A549 treated with AZD9567 at 1 μM for 4 hours (cell line): ENCODE results near the gene STK11IP. TPM values are rescaled to one million over a fixed set of nuclear protein-coding genes. Genes with fewer than 3 reads are reported as not detected.

ENCODE experiments used
- total RNA-seq: library from RNA; stranded (reverse); fragments of 200-300 nt; extraction: Qiagen RNA extraction; gene quantifications from 5 replicates; pipeline ENCODE4 v1.2.3, GENCODE V29; 2022; ENCODE audit not compliant: insufficient read depth

Gene STK11IP, protein sequence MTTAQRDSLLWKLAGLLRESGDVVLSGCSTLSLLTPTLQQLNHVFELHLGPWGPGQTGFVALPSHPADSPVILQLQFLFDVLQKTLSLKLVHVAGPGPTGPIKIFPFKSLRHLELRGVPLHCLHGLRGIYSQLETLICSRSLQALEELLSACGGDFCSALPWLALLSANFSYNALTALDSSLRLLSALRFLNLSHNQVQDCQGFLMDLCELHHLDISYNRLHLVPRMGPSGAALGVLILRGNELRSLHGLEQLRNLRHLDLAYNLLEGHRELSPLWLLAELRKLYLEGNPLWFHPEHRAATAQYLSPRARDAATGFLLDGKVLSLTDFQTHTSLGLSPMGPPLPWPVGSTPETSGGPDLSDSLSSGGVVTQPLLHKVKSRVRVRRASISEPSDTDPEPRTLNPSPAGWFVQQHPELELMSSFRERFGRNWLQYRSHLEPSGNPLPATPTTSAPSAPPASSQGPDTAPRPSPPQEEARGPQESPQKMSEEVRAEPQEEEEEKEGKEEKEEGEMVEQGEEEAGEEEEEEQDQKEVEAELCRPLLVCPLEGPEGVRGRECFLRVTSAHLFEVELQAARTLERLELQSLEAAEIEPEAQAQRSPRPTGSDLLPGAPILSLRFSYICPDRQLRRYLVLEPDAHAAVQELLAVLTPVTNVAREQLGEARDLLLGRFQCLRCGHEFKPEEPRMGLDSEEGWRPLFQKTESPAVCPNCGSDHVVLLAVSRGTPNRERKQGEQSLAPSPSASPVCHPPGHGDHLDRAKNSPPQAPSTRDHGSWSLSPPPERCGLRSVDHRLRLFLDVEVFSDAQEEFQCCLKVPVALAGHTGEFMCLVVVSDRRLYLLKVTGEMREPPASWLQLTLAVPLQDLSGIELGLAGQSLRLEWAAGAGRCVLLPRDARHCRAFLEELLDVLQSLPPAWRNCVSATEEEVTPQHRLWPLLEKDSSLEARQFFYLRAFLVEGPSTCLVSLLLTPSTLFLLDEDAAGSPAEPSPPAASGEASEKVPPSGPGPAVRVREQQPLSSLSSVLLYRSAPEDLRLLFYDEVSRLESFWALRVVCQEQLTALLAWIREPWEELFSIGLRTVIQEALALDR
- total RNA-seq, result 14.7 to 18.3 TPM (median 16.9 TPM) in 5 replicates

DNA sequence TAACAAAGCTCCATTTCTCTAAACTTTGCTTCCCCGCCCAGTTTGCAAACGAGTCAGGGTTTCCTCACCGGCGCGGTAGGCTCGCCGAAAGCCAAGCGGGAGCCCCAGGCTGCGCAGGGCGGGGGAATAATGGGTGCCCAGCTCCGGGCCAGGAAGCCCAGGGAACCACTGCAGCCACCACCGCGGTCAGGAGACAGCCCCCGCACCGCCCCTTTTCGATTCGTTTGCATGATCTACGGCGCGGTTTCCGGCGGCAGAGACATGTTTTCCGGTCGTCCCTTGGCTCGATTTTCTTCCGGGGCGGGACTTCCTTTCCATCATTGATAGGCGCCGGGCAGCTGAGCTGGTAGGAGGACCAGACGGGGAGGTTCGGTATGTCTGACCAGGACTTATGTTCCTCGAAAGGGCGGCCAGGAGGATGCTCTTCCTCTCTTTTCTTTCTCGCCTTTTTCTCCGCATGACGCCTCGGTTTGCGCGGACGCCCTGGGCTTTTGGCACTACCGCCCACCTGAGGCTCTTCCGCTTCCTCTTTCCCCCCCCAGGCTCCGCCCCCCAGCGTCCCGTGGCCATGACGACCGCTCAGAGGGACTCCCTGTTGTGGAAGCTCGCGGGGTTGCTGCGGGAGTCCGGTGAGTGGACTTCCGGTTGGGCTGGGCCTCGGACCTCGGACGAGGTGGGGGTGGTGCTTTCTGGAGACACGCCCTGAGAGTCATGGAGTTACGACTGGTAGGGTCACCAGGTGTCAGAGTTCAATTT, at the start of gene STK11IP:
TSS of gene STK11IP (plus strand) at position 306 of the 756 bp plus-strand sequence. CDS start at position 569, 263 bp downstream.

DNA sequence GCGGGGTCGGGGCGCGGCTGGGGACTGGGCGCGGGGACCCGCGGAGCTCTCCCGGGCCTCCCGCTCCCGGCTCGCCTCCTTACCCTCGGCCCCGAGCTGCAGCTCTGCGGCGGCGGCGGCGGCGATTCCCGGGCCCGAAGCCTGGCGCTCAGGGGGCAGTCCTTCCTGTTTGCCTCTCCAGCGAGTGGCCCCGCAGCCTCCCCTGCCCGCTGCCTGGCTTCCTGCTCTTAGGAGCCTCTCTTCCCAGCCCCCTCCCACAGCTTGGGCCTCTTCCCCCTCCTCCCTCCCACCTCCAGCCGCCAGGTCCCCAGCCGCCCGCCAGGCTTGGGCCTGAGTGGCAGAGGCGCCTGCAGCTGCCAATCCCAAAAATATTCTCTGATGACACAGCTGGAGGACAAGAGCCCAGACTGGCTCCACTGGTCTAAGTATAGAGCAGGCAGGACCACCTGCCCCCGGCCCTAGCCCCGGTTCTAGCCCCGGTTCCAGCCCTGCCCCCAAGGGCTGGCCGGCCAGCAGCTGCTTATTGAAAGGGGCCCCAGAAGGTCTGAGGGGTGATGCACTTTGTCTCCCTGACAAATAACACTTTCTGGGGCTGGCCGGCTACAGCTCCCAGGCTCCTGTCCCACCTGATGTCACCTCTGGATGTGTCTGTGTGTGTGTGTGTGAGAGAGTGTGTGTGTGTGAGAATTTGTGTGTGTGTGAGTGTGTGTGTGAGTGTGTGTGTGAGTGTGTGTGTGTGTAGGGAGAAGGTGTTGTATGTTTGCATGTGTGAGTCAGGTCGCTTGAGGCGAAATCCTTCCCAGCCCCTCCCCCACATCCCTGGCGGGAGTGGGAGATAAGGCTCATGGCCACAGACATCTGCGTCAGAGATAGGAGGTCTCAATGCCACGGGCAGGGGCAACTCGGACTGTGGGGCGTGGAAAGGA, 26.1 kb upstream of the STK11IP start, which contains the start of gene OBSL1:
TSS of gene OBSL1 (minus strand) at position 229 of the 926 bp plus-strand sequence. CDS start 307 bp downstream, outside the sequence.

DNA sequence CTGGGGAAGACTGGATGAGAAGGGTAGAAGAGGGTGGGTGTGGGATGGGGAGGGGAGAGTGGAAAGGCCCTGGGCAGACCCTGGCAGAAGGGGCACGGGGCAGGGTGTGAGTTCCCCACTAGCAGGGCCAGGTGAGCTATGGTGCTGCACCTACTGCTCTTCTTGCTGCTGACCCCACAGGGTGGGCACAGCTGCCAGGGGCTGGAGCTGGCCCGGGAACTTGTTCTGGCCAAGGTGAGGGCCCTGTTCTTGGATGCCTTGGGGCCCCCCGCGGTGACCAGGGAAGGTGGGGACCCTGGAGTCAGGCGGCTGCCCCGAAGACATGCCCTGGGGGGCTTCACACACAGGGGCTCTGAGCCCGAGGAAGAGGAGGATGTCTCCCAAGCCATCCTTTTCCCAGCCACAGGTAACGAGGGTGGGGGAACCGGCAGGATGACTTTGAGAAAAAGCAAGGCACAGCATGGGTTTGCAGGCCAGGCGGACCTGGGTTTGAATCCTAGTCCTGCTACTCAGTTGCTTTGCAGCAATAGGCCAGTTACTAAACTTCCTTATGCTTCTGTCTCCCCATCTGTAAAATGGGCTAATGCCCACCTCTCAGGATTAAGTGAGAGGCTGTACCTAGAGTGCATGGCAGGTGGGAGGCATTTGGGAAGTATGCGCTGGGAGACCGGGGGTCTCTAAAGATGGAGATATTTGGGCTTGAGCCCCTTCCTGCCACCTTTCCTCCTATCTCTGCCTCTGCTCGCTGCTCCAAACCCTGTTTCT, 25.2 kb upstream of the STK11IP start, which contains the start of gene INHA:
TSS of gene INHA (plus strand) at position 74 of the 765 bp plus-strand sequence. CDS start at position 139, 65 bp downstream.

DNA sequence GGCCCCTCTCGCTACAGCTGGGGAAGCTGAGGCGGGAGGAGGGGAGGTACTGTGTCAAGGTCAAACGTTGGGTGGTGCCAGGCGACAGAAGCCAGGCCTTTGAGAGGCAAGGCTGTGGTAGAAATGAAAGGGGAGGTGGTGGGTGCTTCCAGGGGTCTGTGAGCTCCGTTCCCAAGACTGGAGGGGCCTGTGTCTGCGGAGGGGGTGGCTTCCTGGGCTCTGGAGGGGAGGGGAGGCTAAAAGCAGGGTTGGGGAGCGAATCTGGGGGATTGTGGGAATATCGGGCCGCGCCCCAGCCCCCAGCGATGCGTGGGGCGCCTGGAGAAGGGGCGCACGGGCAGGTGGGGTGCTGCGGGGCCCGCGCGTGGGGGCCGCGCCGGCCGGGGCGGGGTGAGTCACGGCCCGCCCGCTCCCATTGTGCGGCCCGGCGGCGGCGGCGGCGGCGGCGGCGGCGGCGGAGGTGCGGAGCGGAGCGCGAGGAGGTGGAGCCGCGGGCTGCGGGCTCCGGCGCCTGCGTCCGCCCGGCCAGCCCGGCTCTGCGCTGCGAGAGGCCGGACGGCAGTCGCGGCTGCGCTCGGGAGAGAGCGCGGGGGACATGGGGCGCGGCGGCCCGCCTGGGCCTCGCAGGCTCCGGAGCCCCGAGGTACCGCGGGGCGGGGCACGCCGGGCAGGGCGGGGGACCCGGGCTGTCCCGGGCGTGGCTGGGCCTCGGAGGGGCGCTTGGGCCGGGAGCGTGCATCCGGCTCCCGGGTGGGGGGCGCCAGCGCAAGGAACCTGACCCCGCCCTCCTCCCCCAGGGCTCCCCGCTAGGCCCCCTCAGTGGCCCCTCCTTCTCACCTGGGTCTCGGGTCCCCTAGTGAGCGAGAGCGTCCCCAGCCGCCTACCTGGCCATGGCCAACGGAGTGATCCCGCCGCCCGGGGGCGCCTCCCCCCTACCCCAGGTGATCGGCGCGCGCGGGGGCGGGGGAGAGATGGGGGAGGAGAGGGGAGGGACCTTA, 29.7 kb downstream of the STK11IP start, which contains the start of gene SLC4A3:
TSS of gene SLC4A3 (plus strand) at position 528 of the 998 bp plus-strand sequence. CDS start at position 891, 363 bp downstream.

Other genes with a start within 250 kb of the STK11IP start
- 62.7 to 99.5 TPM (median 71.7 TPM) in 5 replicates for gene DNPEP, start 209.9 kb upstream of the STK11IP start, total RNA-seq
- gene DES, start 179.5 kb upstream of the STK11IP start, total RNA-seq, result 0.03 to 0.27 TPM (median 0.15 TPM) in 3 of 5 replicates, not detected in the others
- gene SPEG, start 163.0 kb upstream of the STK11IP start, total RNA-seq, result 4.7 to 7.8 TPM (median 6.5 TPM) in 5 replicates
- gene GMPPA, start 99.0 kb upstream of the STK11IP start, total RNA-seq, result 35.4 to 38.9 TPM (median 36.8 TPM) in 5 replicates
- 0.02 to 0.09 TPM (median 0.06 TPM) in 4 of 5 replicates, not detected in the other for gene ASIC4, start 83.4 kb upstream of the STK11IP start, total RNA-seq
- 15.1 to 34.7 TPM (median 33.5 TPM) in 5 replicates for gene CHPF, start 54.0 kb upstream of the STK11IP start, total RNA-seq
- 0.89 to 1.1 TPM (median 0.99 TPM) in 5 replicates for gene TMEM198, start 53.8 kb upstream of the STK11IP start, total RNA-seq
- 20.4 to 24.8 TPM (median 21.2 TPM) in 5 replicates for gene OBSL1, start 26.3 kb upstream of the STK11IP start, total RNA-seq
- 0.37 to 0.62 TPM (median 0.54 TPM) in 4 of 5 replicates, not detected in the other for gene INHA, start 25.5 kb upstream of the STK11IP start, total RNA-seq
- 1.7 to 3.6 TPM (median 3.0 TPM) in 5 replicates for gene SLC4A3, start 29.8 kb downstream of the STK11IP start, total RNA-seq